ENCODE results near the gene PRPF18. TPM values are rescaled to one million over a fixed set of nuclear protein-coding genes. Genes with fewer than 3 reads are reported as not detected.

Gene PRPF18
- polyA plus RNA-seq, 1 donor from 2014 or later = 56.7 TPM

DNA sequence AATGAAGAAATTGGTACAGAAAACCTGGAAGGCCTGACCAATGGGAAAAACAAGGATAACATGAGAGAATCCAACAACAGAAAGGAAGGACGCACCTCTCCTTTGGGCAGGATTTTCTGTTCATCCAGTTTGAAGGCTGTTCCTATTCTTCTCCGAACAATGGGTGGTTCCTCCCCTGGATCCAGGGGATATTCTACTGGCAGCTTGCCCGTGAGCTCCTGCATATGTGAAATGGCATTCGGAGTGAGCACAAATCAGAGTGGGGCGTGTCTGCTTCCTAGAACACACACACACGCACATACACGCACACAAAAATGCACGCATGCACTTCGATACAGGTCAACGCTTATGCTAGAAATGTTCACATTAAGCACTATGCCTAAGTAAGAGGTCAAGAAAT lies 83.5 kb downstream of the PRPF18 start:
- Histone ChIP-seq H3K27me3 (ENCODE audit: insufficient read depth, low read depth, low read length) (no peaks in the 10 kb centered on the region), H3K9me3 (ENCODE audit: low read length) (no peaks in the 10 kb centered on the region), H3K27ac (ENCODE audit: low read length) (no peak overlapping the region), H3K4me3 (ENCODE audit: low read length) (no peak overlapping the region), H3K79me2 (replicated peaks; ENCODE audit: insufficient read depth, low read length) (no peaks in the 10 kb centered on the region), H2AFZ (ENCODE audit: low read depth, low read length) (no peak overlapping the region), H3K9ac (ENCODE audit: low read length) (no peak overlapping the region), H3K9me2 (ENCODE audit: insufficient read depth, low read length) (no peaks in the 10 kb centered on the region), H4K20me1 (ENCODE audit: insufficient read depth) (no peaks in the 10 kb centered on the region), H3F3A (ENCODE audit: insufficient read depth, low read length, poor library complexity, severe bottlenecking) (no peaks in the 10 kb centered on the region), H3K4me2 (ENCODE audit: low read length) (no peak overlapping the region), H3K36me3 (ENCODE audit: insufficient read depth, low read length) (no peaks in the 10 kb centered on the region)
- TF ChIP-seq EZH2 (IDR thresholded peaks at IDR 0.05; ENCODE audit: borderline replicate concordance, insufficient read depth, low read length, poor library complexity, severe bottlenecking) = no peak
- no peak for TF ChIP-seq EP300 (conservative IDR thresholded peaks at IDR 0.05; ENCODE audit: poor library complexity, severe bottlenecking)
- no peak for TF ChIP-seq SMC3 (conservative IDR thresholded peaks at IDR 0.05; ENCODE audit: poor library complexity)
- TF ChIP-seq RAD21 (conservative IDR thresholded peaks at IDR 0.05) = no peak
- TF ChIP-seq, protein P1, sequence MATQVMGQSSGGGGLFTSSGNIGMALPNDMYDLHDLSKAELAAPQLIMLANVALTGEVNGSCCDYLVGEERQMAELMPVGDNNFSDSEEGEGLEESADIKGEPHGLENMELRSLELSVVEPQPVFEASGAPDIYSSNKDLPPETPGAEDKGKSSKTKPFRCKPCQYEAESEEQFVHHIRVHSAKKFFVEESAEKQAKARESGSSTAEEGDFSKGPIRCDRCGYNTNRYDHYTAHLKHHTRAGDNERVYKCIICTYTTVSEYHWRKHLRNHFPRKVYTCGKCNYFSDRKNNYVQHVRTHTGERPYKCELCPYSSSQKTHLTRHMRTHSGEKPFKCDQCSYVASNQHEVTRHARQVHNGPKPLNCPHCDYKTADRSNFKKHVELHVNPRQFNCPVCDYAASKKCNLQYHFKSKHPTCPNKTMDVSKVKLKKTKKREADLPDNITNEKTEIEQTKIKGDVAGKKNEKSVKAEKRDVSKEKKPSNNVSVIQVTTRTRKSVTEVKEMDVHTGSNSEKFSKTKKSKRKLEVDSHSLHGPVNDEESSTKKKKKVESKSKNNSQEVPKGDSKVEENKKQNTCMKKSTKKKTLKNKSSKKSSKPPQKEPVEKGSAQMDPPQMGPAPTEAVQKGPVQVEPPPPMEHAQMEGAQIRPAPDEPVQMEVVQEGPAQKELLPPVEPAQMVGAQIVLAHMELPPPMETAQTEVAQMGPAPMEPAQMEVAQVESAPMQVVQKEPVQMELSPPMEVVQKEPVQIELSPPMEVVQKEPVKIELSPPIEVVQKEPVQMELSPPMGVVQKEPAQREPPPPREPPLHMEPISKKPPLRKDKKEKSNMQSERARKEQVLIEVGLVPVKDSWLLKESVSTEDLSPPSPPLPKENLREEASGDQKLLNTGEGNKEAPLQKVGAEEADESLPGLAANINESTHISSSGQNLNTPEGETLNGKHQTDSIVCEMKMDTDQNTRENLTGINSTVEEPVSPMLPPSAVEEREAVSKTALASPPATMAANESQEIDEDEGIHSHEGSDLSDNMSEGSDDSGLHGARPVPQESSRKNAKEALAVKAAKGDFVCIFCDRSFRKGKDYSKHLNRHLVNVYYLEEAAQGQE (IDR thresholded peaks at IDR 0.05; ENCODE audit: borderline replicate concordance) = no peak
- TF ChIP-seq TAF1 (IDR thresholded peaks at IDR 0.05; ENCODE audit: low read depth) = no peak
- TF ChIP-seq, protein P2, sequence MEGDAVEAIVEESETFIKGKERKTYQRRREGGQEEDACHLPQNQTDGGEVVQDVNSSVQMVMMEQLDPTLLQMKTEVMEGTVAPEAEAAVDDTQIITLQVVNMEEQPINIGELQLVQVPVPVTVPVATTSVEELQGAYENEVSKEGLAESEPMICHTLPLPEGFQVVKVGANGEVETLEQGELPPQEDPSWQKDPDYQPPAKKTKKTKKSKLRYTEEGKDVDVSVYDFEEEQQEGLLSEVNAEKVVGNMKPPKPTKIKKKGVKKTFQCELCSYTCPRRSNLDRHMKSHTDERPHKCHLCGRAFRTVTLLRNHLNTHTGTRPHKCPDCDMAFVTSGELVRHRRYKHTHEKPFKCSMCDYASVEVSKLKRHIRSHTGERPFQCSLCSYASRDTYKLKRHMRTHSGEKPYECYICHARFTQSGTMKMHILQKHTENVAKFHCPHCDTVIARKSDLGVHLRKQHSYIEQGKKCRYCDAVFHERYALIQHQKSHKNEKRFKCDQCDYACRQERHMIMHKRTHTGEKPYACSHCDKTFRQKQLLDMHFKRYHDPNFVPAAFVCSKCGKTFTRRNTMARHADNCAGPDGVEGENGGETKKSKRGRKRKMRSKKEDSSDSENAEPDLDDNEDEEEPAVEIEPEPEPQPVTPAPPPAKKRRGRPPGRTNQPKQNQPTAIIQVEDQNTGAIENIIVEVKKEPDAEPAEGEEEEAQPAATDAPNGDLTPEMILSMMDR (IDR thresholded peaks at IDR 0.05; ENCODE audit: poor library complexity, severe bottlenecking) = no peak
- TF ChIP-seq POLR2AphosphoS5 (IDR thresholded peaks at IDR 0.05) = no peak

DNA sequence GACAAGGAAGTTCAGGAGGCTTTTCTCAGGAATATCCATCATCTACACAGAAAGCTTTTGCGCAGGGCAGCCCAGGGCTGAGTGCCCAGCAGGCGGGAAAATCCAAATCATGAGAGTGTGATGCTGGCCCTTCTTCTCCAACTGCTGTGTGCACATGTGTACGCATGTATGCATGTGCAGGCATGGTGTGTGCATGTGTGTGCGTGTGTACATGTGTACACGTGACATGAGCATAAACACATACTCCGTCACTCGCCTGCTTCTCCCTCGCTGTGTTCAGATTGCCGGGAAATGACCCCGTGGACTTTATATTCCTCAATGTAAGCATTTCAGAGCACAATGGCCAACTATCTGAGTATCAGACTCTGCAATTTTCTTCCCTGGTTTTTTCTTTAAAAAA lies 85.1 kb downstream of the PRPF18 start:
- Histone ChIP-seq H3K4me3 (ENCODE audit: low read length) (no peak overlapping the region), H3K79me2 (replicated peaks; ENCODE audit: insufficient read depth, low read length) (no peaks in the 10 kb centered on the region), H3K9ac (ENCODE audit: low read length) (no peak overlapping the region), H3K36me3 (ENCODE audit: insufficient read depth, low read length) (no peaks in the 10 kb centered on the region), H2AFZ (ENCODE audit: low read depth, low read length) (no peak overlapping the region), H3K27me3 (ENCODE audit: insufficient read depth, low read depth, low read length) (no peaks in the 10 kb centered on the region), H4K20me1 (ENCODE audit: insufficient read depth) (no peaks in the 10 kb centered on the region), H3K9me2 (ENCODE audit: insufficient read depth, low read length) (no peaks in the 10 kb centered on the region), H3K9me3 (ENCODE audit: low read length) (no peaks in the 10 kb centered on the region), H3F3A (ENCODE audit: insufficient read depth, low read length, poor library complexity, severe bottlenecking) (no peaks in the 10 kb centered on the region), H3K4me2 (ENCODE audit: low read length) (no peak overlapping the region), H3K27ac (ENCODE audit: low read length) (no peak overlapping the region)
- TF ChIP-seq RAD21 (conservative IDR thresholded peaks at IDR 0.05) = no peak
- TF ChIP-seq TAF1 (IDR thresholded peaks at IDR 0.05; ENCODE audit: low read depth) = no peak
- no peak for TF ChIP-seq EZH2 (IDR thresholded peaks at IDR 0.05; ENCODE audit: borderline replicate concordance, insufficient read depth, low read length, poor library complexity, severe bottlenecking)
- no peak for TF ChIP-seq MXI1 (conservative IDR thresholded peaks at IDR 0.05; ENCODE audit: poor library complexity, severe bottlenecking)
- TF ChIP-seq POLR2AphosphoS5 (IDR thresholded peaks at IDR 0.05) = no peak
- TF ChIP-seq, protein P1 (IDR thresholded peaks at IDR 0.05; ENCODE audit: borderline replicate concordance) = no peak
- no peak for TF ChIP-seq SMC3 (conservative IDR thresholded peaks at IDR 0.05; ENCODE audit: poor library complexity)
- TF ChIP-seq EP300 (conservative IDR thresholded peaks at IDR 0.05; ENCODE audit: poor library complexity, severe bottlenecking) = no peak
- TF ChIP-seq, protein P2 (IDR thresholded peaks at IDR 0.05; ENCODE audit: poor library complexity, severe bottlenecking) = no peak
